Measurements from ENCODE around the gene SAMD8. TPM values are rescaled to one million over a fixed set of nuclear protein-coding genes. Genes with fewer than 3 reads are reported as not detected.

Gene SAMD8
- total RNA-seq = 101 TPM

GRCh38 chr10:75111365-75111906 lies at the start of gene SAMD8:
Gene SAMD8, plus strand, starts transcription at chr10:75111656. Its CDS starts 38,873 bp downstream, at chr10:75150529.
- no peaks in the 10 kb centered on the region for H3K27me3 ChIP-seq (ENCODE audit: insufficient read depth, low read length)
- peaks cover 46% of the 10 kb centered on the region for H3K4me1 ChIP-seq (ENCODE audit: insufficient read depth, low read length)
- no peaks in the 10 kb centered on the region for H3K9me3 ChIP-seq (ENCODE audit: low read depth, low read length)
- H3K4me3 ChIP-seq (ENCODE audit: low read length) = peak within 1 kb of the TSS; percentile 87

GRCh38 chr10:75061709-75062505 lies 49.5 kb upstream of the SAMD8 start:
- Histone ChIP-seq H3K4me3 (ENCODE audit: low read length) (no peak overlapping the region), H3K9me3 (ENCODE audit: low read depth, low read length) (no peaks in the 10 kb centered on the region), H3K4me1 (ENCODE audit: insufficient read depth, low read length) (no peaks in the 10 kb centered on the region), H3K27me3 (ENCODE audit: insufficient read depth, low read length) (no peaks in the 10 kb centered on the region)

GRCh38 chr10:75062506-75063299 lies 48.8 kb upstream of the SAMD8 start:
- H3K9me3 ChIP-seq (ENCODE audit: low read depth, low read length) = no peaks in the 10 kb centered on the region
- no peaks in the 10 kb centered on the region for H3K27me3 ChIP-seq (ENCODE audit: insufficient read depth, low read length)
- no peak overlapping the region for H3K4me3 ChIP-seq (ENCODE audit: low read length)
- no peaks in the 10 kb centered on the region for H3K4me1 ChIP-seq (ENCODE audit: insufficient read depth, low read length)

GRCh38 chr10:75063461-75064230 lies 47.8 kb upstream of the SAMD8 start:
- no peaks in the 10 kb centered on the region for H3K4me1 ChIP-seq (ENCODE audit: insufficient read depth, low read length)
- no peaks in the 10 kb centered on the region for H3K9me3 ChIP-seq (ENCODE audit: low read depth, low read length)
- no peaks in the 10 kb centered on the region for H3K27me3 ChIP-seq (ENCODE audit: insufficient read depth, low read length)
- H3K4me3 ChIP-seq (ENCODE audit: low read length) = no peak overlapping the region

- Histone ChIP-seq H3K4me3 (ENCODE audit: low read length) (no peak overlapping the region), H3K27me3 (ENCODE audit: insufficient read depth, low read length) (no peaks in the 10 kb centered on the region), H3K4me1 (ENCODE audit: insufficient read depth, low read length) (no peaks in the 10 kb centered on the region), H3K9me3 (ENCODE audit: low read depth, low read length) (no peaks in the 10 kb centered on the region)
Observed at GRCh38 chr10:75065076-75065475, 46.4 kb upstream of the SAMD8 start.

- no peak overlapping the region for H3K4me3 ChIP-seq (ENCODE audit: low read length)
- H3K27me3 ChIP-seq (ENCODE audit: insufficient read depth, low read length) = no peaks in the 10 kb centered on the region
- H3K9me3 ChIP-seq (ENCODE audit: low read depth, low read length) = no peaks in the 10 kb centered on the region
- no peaks in the 10 kb centered on the region for H3K4me1 ChIP-seq (ENCODE audit: insufficient read depth, low read length)
Observed at GRCh38 chr10:75066271-75066670, 45.2 kb upstream of the SAMD8 start.

GRCh38 chr10:75067272-75067671 lies 44.2 kb upstream of the SAMD8 start:
- no peaks in the 10 kb centered on the region for H3K4me1 ChIP-seq (ENCODE audit: insufficient read depth, low read length)
- H3K27me3 ChIP-seq (ENCODE audit: insufficient read depth, low read length) = no peaks in the 10 kb centered on the region
- H3K4me3 ChIP-seq (ENCODE audit: low read length) = no peak overlapping the region
- no peaks in the 10 kb centered on the region for H3K9me3 ChIP-seq (ENCODE audit: low read depth, low read length)

- Histone ChIP-seq H3K9me3 (ENCODE audit: low read depth, low read length) (no peaks in the 10 kb centered on the region), H3K27me3 (ENCODE audit: insufficient read depth, low read length) (no peaks in the 10 kb centered on the region)
Observed at GRCh38 chr10:75068523-75068922, 42.9 kb upstream of the SAMD8 start.

GRCh38 chr10:75070476-75070875 lies 41.0 kb upstream of the SAMD8 start:
- H3K9me3 ChIP-seq (ENCODE audit: low read depth, low read length) = no peaks in the 10 kb centered on the region
- no peaks in the 10 kb centered on the region for H3K27me3 ChIP-seq (ENCODE audit: insufficient read depth, low read length)
- H3K4me3 ChIP-seq (ENCODE audit: low read length) = no peak overlapping the region
- H3K4me1 ChIP-seq (ENCODE audit: insufficient read depth, low read length) = no peaks in the 10 kb centered on the region

More at GRCh38 chr10:75068523-75068922, 42.9 kb upstream of the SAMD8 start:
- H3K4me1 ChIP-seq (ENCODE audit: insufficient read depth, low read length) = no peaks in the 10 kb centered on the region
- no peak overlapping the region for H3K4me3 ChIP-seq (ENCODE audit: low read length)

GRCh38 chr10:75070961-75071428 lies 40.5 kb upstream of the SAMD8 start:
- Histone ChIP-seq H3K4me3 (ENCODE audit: low read length) (no peak overlapping the region), H3K9me3 (ENCODE audit: low read depth, low read length) (no peaks in the 10 kb centered on the region), H3K4me1 (ENCODE audit: insufficient read depth, low read length) (no peaks in the 10 kb centered on the region), H3K27me3 (ENCODE audit: insufficient read depth, low read length) (no peaks in the 10 kb centered on the region)

GRCh38 chr10:75071756-75072155 lies 39.7 kb upstream of the SAMD8 start:
- no peaks in the 10 kb centered on the region for H3K4me1 ChIP-seq (ENCODE audit: insufficient read depth, low read length)
- no peaks in the 10 kb centered on the region for H3K9me3 ChIP-seq (ENCODE audit: low read depth, low read length)
- H3K4me3 ChIP-seq (ENCODE audit: low read length) = no peak overlapping the region
- no peaks in the 10 kb centered on the region for H3K27me3 ChIP-seq (ENCODE audit: insufficient read depth, low read length)

- no peaks in the 10 kb centered on the region for H3K4me1 ChIP-seq (ENCODE audit: insufficient read depth, low read length)
- H3K27me3 ChIP-seq (ENCODE audit: insufficient read depth, low read length) = no peaks in the 10 kb centered on the region
- no peak overlapping the region for H3K4me3 ChIP-seq (ENCODE audit: low read length)
- no peaks in the 10 kb centered on the region for H3K9me3 ChIP-seq (ENCODE audit: low read depth, low read length)
Observed at GRCh38 chr10:75072727-75073126, 38.7 kb upstream of the SAMD8 start.

- no peak overlapping the region for H3K4me3 ChIP-seq (ENCODE audit: low read length)
- H3K4me1 ChIP-seq (ENCODE audit: insufficient read depth, low read length) = no peaks in the 10 kb centered on the region
- H3K9me3 ChIP-seq (ENCODE audit: low read depth, low read length) = no peaks in the 10 kb centered on the region
Observed at GRCh38 chr10:75073442-75073841, 38.0 kb upstream of the SAMD8 start.

GRCh38 chr10:75074711-75075445 lies 36.6 kb upstream of the SAMD8 start:
- no peak overlapping the region for H3K4me3 ChIP-seq (ENCODE audit: low read length)
- H3K4me1 ChIP-seq (ENCODE audit: insufficient read depth, low read length) = no peaks in the 10 kb centered on the region

More at GRCh38 chr10:75073442-75073841, 38.0 kb upstream of the SAMD8 start:
- H3K27me3 ChIP-seq (ENCODE audit: insufficient read depth, low read length) = no peaks in the 10 kb centered on the region

More at GRCh38 chr10:75074711-75075445, 36.6 kb upstream of the SAMD8 start:
- no peaks in the 10 kb centered on the region for H3K9me3 ChIP-seq (ENCODE audit: low read depth, low read length)
- no peaks in the 10 kb centered on the region for H3K27me3 ChIP-seq (ENCODE audit: insufficient read depth, low read length)
